HCT116 (cell line): Measurements from ENCODE around the gene ZNRF4. TPM values are rescaled to one million over a fixed set of nuclear protein-coding genes. Genes with fewer than 3 reads are reported as not detected.

ENCODE experiments used
- ATAC-seq: fragments of 200-7000 bp; cut with Tn5 transposase; 2 replicates; pipeline ENCODE4 v1.9.1; 2020; ENCODE audit warnings: mild to moderate bottlenecking, moderate library complexity
- BruUV-seq: library from RNA; stranded (reverse); fragments of 400-500 nt; replicated peaks from 2 replicates; lab custom pipeline; 2021; lab: Mats Ljungman, UMichigan
- CTCF ChIA-PET: fragments of 300-600 bp; sonication (Branson Sonifier 250); formaldehyde crosslinking; loops from one replicate; lab custom pipeline; 2021; ENCODE audit warnings: antibody characterized with exemption; lab: Charles Lee
- POLR2A ChIA-PET: fragments of 300-600, 350-600 bp; sonication (Branson Sonifier 250); formaldehyde crosslinking; loops from one replicate; lab custom pipeline; 2021; ENCODE audit warnings: antibody characterized with exemption; lab: Charles Lee
- RAD21 ChIA-PET, 2 experiments: fragments of 300-600 bp; sonication (Branson Sonifier 250); formaldehyde crosslinking; loops; one replicate each; lab custom pipeline; 2023; ENCODE audit warnings: low total read pairs in 2 of 2; ENCODE audit not compliant: uncharacterized antibody in 2 of 2, unreplicated experiment in 2 of 2, low non-redundant PET in 1 of 2; lab: Charles Lee
- DNase-seq: peaks from one replicate; pipeline ENCODE4 v3.0.0-alpha.2; 2010; ENCODE audit warnings: low read depth, low spot score
- H2AFZ ChIP-seq: fragments of 200-600 bp; shearing (Covaris generic), sonication (generic); 2 replicates; pipeline ENCODE4 v1.6.1; 2017; ENCODE audit warnings: low read depth, mixed run types, mixed read lengths, antibody characterized with exemption, low read length; ENCODE audit not compliant: poor library complexity, severe bottlenecking
- H3K27ac ChIP-seq: 2 replicates; pipeline ENCODE4 v1.5.1; 2012; ENCODE audit warnings: low read depth, low read length
- H3K27me3 ChIP-seq: fragments of 200-600 bp; sonication (generic); 2 replicates; pipeline ENCODE4 v1.6.1; 2016; ENCODE audit warnings: mixed run types, low read length, mixed read lengths; ENCODE audit not compliant: insufficient read depth
- H3K36me3 ChIP-seq, 2 experiments: fragments of 200-500 bp in 1 of 2; fragments of 200-600 bp in 1 of 2; sonication (Bioruptor generic) in 1 of 2; sonication (generic) in 1 of 2; 2 replicates each; pipeline versions ENCODE4 v1.5.1 to v1.6.1; 2014 to 2016; ENCODE audit warnings: low read length in 2 of 2, inconsistent platforms in 1 of 2, mixed read lengths in 1 of 2, mixed run types in 1 of 2; ENCODE audit not compliant: insufficient read depth in 2 of 2, control insufficient read depth in 1 of 2
- H3K4me1 ChIP-seq, 2 experiments: fragments of 200-600 bp in 1 of 2; sonication (generic) in 1 of 2; 2 replicates each; pipeline versions ENCODE4 v1.5.1 to v1.6.1; 2012 to 2017; ENCODE audit warnings: low read length in 2 of 2, inconsistent platforms in 1 of 2, mild to moderate bottlenecking in 1 of 2, mixed read lengths in 1 of 2, mixed run types in 1 of 2, moderate library complexity in 1 of 2; ENCODE audit not compliant: insufficient read depth in 2 of 2, control insufficient read depth in 1 of 2
- H3K4me2 ChIP-seq: fragments of 200-600 bp; sonication (generic); 2 replicates; pipeline ENCODE4 v1.6.1; 2017; ENCODE audit warnings: mixed run types, low read length, mixed read lengths
- H3K4me3 ChIP-seq, 2 experiments: fragments of 200-600 bp in 1 of 2; sonication (generic) in 1 of 2; replicated peaks in 1 of 2; 2 replicates each; pipeline ENCODE4 v1.5.1; 2011 to 2016; ENCODE audit warnings: low read length in 2 of 2, control low read depth in 1 of 2, low read depth in 1 of 2, mild to moderate bottlenecking in 1 of 2, mixed read lengths in 1 of 2, mixed run types in 1 of 2
- H3K79me2 ChIP-seq: fragments of 200-600 bp; sonication (generic); 2 replicates; pipeline ENCODE4 v1.6.1; 2017; ENCODE audit warnings: mild to moderate bottlenecking, mixed run types, low read length, moderate library complexity, mixed read lengths; ENCODE audit not compliant: insufficient read depth
- H3K9ac ChIP-seq: fragments of 200-600 bp; sonication (generic); 2 replicates; pipeline ENCODE4 v1.6.1; 2016; ENCODE audit warnings: low read length, mixed read lengths
- H3K9me2 ChIP-seq: fragments of 200-600 bp; sonication (generic), shearing (Covaris generic); 2 replicates; pipeline ENCODE4 v1.6.1; 2017; ENCODE audit warnings: mixed run types, mild to moderate bottlenecking, moderate library complexity; ENCODE audit not compliant: insufficient read depth
- H3K9me3 ChIP-seq, 2 experiments: fragments of 200-500 bp in 1 of 2; fragments of 200-600 bp in 1 of 2; sonication (Bioruptor generic) in 1 of 2; sonication (generic) in 1 of 2; 2 replicates each; pipeline ENCODE4 v1.6.1; 2014 to 2017; ENCODE audit warnings: low read length in 2 of 2, mixed read lengths in 2 of 2, inconsistent platforms in 1 of 2, low read depth in 1 of 2, mild to moderate bottlenecking in 1 of 2, mixed run types in 1 of 2, moderate library complexity in 1 of 2; ENCODE audit not compliant: control insufficient read depth in 1 of 2, insufficient read depth in 1 of 2
- H4K20me1 ChIP-seq: fragments of 200-600 bp; sonication (generic), shearing (Covaris generic); 2 replicates; pipeline ENCODE4 v1.6.1; 2017; ENCODE audit warnings: mixed run types, mild to moderate bottlenecking, moderate library complexity; ENCODE audit not compliant: insufficient read depth
- CTCF ChIP-seq, 3 experiments: fragments of 200-600 bp in 1 of 3; sonication (generic) in 1 of 3; IDR thresholded peaks in 2 of 3; conservative IDR thresholded peaks in 1 of 3; 2 replicates each; pipeline ENCODE4 v1.5.1; 2012 to 2017; ENCODE audit warnings: low read depth in 2 of 3, low read length in 2 of 3, antibody characterized with exemption in 1 of 3, borderline replicate concordance in 1 of 3, control low read depth in 1 of 3, mild to moderate bottlenecking in 1 of 3, mixed read lengths in 1 of 3, mixed run types in 1 of 3, moderate library complexity in 1 of 3; ENCODE audit not compliant: insufficient read depth in 1 of 3
- EGR1 ChIP-seq: IDR thresholded peaks from 2 replicates; pipeline ENCODE4 v1.6.1; 2012; ENCODE audit warnings: low read depth
- ELF1 ChIP-seq: IDR thresholded peaks from 2 replicates; pipeline ENCODE4 v1.6.1; 2012; ENCODE audit warnings: low read depth, borderline replicate concordance
- EZH2 ChIP-seq: fragments of 200-600 bp; sonication (generic); IDR thresholded peaks from 2 replicates; pipeline ENCODE4 v1.6.1; 2017; ENCODE audit warnings: antibody characterized with exemption, mixed run types
- FOSL1 ChIP-seq: IDR thresholded peaks from 2 replicates; pipeline ENCODE4 v1.6.1; 2012; ENCODE audit warnings: low read depth
- JUND ChIP-seq: IDR thresholded peaks from 2 replicates; pipeline ENCODE4 v1.6.1; 2012
- MAX ChIP-seq: IDR thresholded peaks from 2 replicates; pipeline ENCODE4 v1.6.1; 2012
- POLR2A ChIP-seq: IDR thresholded peaks from 2 replicates; pipeline ENCODE4 v1.7.0; 2011; ENCODE audit warnings: borderline replicate concordance; ENCODE audit not compliant: insufficient read depth, insufficient read length; ENCODE audit errors: extremely low read depth
- RAD21 ChIP-seq: IDR thresholded peaks from 2 replicates; pipeline ENCODE4 v1.6.1; 2012; ENCODE audit warnings: low read depth, mild to moderate bottlenecking
- REST ChIP-seq: IDR thresholded peaks from 2 replicates; pipeline ENCODE4 v1.6.1; 2012; ENCODE audit warnings: low read depth
- SIN3A ChIP-seq: IDR thresholded peaks from 2 replicates; pipeline ENCODE4 v1.6.1; 2012; ENCODE audit warnings: low read depth
- SP1 ChIP-seq: IDR thresholded peaks from 2 replicates; pipeline ENCODE4 v1.6.1; 2012; ENCODE audit warnings: low read depth
- TCF7L2 ChIP-seq: IDR thresholded peaks from 2 replicates; pipeline ENCODE4 v1.7.0; 2011; ENCODE audit warnings: borderline replicate concordance, inconsistent platforms; ENCODE audit not compliant: insufficient read depth, insufficient read length; ENCODE audit errors: extremely low read depth
- YY1 ChIP-seq: IDR thresholded peaks from 2 replicates; pipeline ENCODE4 v1.6.1; 2011; ENCODE audit warnings: low read length, low read depth, moderate library complexity, mild to moderate bottlenecking; ENCODE audit not compliant: insufficient replicate concordance; ENCODE audit errors: extremely low read depth
- ZBTB33 ChIP-seq: IDR thresholded peaks from 2 replicates; pipeline ENCODE4 v1.6.1; 2011; ENCODE audit warnings: mild to moderate bottlenecking, low read length, moderate library complexity; ENCODE audit not compliant: insufficient replicate concordance; ENCODE audit errors: extremely low read depth
- ZFX ChIP-seq: fragments of 450-650 bp; IDR thresholded peaks from 2 replicates; pipeline ENCODE4 v1.6.1; 2017
- intact Hi-C: fragments of 100-400 bp; cut with micrococcal nuclease; formaldehyde crosslinking; loops from 2 replicates; pipeline ENCODE4 v1.10.0; 2022
- total RNA-seq: library from RNA; stranded (reverse); gene quantifications from one replicate; pipeline ENCODE4 v1.2.1, GENCODE V29; 2021; ENCODE audit not compliant: unreplicated experiment

ZNRF4 gene
- total RNA-seq, 1 experiment from 2014 or later = not detected

GRCh38 chr19:5448374-5448773 lies 6.8 kb upstream of the ZNRF4 start:
- H3K9me3 ChIP-seq = no peaks in the 10 kb centered on the region
- H3K79me2 ChIP-seq = no peaks in the 10 kb centered on the region
- ATAC-seq = no peak
- no peaks in the 10 kb centered on the region for H3K36me3 ChIP-seq
- H3K27ac ChIP-seq = no peak overlapping the region
- peaks cover 0 to 10% of the 10 kb centered on the region in 2 experiments; a peak in 1 of 4 replicates for H3K4me1 ChIP-seq
- H3K9ac ChIP-seq = no peak overlapping the region
- BruUV-seq = no TSS peak
- H2AFZ ChIP-seq = no peak overlapping the region
- no peak overlapping the region for H3K4me2 ChIP-seq
- TF ChIP-seq FOSL1 (no peak), CTCF (IDR thresholded peaks at IDR 0.05 in 2 of 3, conservative IDR thresholded peaks at IDR 0.05 in 1 of 3; ENCODE audit: borderline replicate concordance in 1 of 3, insufficient read depth in 1 of 3, low read depth in 2 of 3, low read length in 2 of 3) (no peak), REST (no peak), SIN3A (no peak), EGR1 (no peak), EZH2 (no peak), ZBTB33 (no peak), RAD21 (no peak), YY1 (no peak), POLR2A (no peak), MAX (no peak), JUND (no peak), TCF7L2 (no peak), ELF1 (no peak), ZFX (no peak), SP1 (no peak)
- H3K4me3 ChIP-seq = no peak overlapping the region
- 0 out of 2 replicates have a peak, but pooled peaks cover 8% of the 10 kb centered on the region for H3K27me3 ChIP-seq
- intact Hi-C loops = no loop called here
- no peak for DNase-seq
- POLR2A ChIA-PET = no interaction called here
- RAD21 ChIA-PET = no interaction called here
- no peaks in the 10 kb centered on the region for H3K9me2 ChIP-seq
- CTCF ChIA-PET = no interaction called here
- no peaks in the 10 kb centered on the region for H4K20me1 ChIP-seq
